GM23338 (cell line): ENCODE measurements around the gene SMOC1.

Experiments
- CREB1 ChIP-seq: fragments of 250-450 bp; sonication (Bioruptor Pico); IDR thresholded peaks from 2 replicates; pipeline ENCODE4 v1.5.0; 2020; ENCODE audit warnings: low read depth, mild to moderate bottlenecking, moderate library complexity
- EZH2 ChIP-seq: fragments of 200-600 bp; sonication (generic); IDR thresholded peaks from one replicate; pipeline ENCODE4 v1.8.0; 2017; ENCODE audit warnings: antibody characterized with exemption, mild to moderate bottlenecking, low read depth; ENCODE audit not compliant: unreplicated experiment
- EZH2phosphoT487 ChIP-seq: fragments of 200-600 bp; sonication (generic); IDR thresholded peaks from one replicate; pipeline ENCODE4 v1.8.1; 2018; ENCODE audit warnings: antibody characterized with exemption; ENCODE audit not compliant: unreplicated experiment
- JUNB ChIP-seq: IDR thresholded peaks from one replicate; pipeline ENCODE4 v1.6.1; 2016; ENCODE audit warnings: antibody characterized with exemption; ENCODE audit not compliant: unreplicated experiment
- NANOG ChIP-seq: IDR thresholded peaks from 2 replicates; pipeline ENCODE4 v1.6.1; 2016; ENCODE audit warnings: antibody characterized with exemption, borderline replicate concordance
- POLR2AphosphoS5 ChIP-seq: IDR thresholded peaks from 2 replicates; pipeline ENCODE4 v1.6.1; 2016; ENCODE audit warnings: antibody characterized with exemption, low read depth
- STAT1 ChIP-seq: IDR thresholded peaks from one replicate; pipeline ENCODE4 v1.6.1; 2016; ENCODE audit warnings: antibody characterized with exemption; ENCODE audit not compliant: unreplicated experiment
- TF ChIP-seq, protein P1 (sequence below), 2 experiments: fragments of 200-600 bp in 1 of 2; sonication (generic) in 1 of 2; conservative IDR thresholded peaks; 2 replicates each; pipeline versions ENCODE4 v1.5.1 to v1.6.1; 2016 to 2017; ENCODE audit warnings: antibody characterized with exemption in 2 of 2, low read depth in 2 of 2, mild to moderate bottlenecking in 2 of 2, moderate library complexity in 1 of 2
- TF ChIP-seq, protein P2 (sequence below): IDR thresholded peaks from one replicate; pipeline ENCODE4 v1.6.1; 2018; ENCODE audit warnings: antibody characterized with exemption; ENCODE audit not compliant: unreplicated experiment
- TF ChIP-seq, protein P3 (sequence below): fragments of 250-450 bp; sonication (Bioruptor Pico); IDR thresholded peaks from 2 replicates; pipeline ENCODE4 v1.5.0; 2020; ENCODE audit warnings: mild to moderate bottlenecking, moderate library complexity

DNA sequence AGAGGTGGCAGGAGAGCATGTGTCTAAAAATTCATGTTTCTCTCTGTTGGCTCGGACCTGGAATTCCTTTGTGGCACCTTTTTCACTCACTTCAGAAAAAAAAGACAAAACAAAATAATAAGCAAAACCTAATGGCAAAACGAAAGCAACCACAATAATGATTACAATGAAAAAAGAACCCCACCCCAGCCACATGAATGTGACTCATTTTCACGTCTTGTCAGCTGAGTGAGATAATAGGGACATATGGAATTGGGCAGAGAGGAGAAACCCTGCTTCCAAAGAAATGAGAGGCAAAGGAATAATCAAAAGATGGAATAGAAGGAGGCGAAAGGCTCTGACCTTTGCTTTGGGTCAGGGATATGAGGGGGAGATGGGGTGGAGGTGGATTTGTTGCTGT lies 166.1 kb downstream of the SMOC1 start:
- TF ChIP-seq, protein P1, sequence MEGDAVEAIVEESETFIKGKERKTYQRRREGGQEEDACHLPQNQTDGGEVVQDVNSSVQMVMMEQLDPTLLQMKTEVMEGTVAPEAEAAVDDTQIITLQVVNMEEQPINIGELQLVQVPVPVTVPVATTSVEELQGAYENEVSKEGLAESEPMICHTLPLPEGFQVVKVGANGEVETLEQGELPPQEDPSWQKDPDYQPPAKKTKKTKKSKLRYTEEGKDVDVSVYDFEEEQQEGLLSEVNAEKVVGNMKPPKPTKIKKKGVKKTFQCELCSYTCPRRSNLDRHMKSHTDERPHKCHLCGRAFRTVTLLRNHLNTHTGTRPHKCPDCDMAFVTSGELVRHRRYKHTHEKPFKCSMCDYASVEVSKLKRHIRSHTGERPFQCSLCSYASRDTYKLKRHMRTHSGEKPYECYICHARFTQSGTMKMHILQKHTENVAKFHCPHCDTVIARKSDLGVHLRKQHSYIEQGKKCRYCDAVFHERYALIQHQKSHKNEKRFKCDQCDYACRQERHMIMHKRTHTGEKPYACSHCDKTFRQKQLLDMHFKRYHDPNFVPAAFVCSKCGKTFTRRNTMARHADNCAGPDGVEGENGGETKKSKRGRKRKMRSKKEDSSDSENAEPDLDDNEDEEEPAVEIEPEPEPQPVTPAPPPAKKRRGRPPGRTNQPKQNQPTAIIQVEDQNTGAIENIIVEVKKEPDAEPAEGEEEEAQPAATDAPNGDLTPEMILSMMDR (conservative IDR thresholded peaks at IDR 0.05; ENCODE audit: low read depth in 2 of 2), result no peak
- TF ChIP-seq EZH2phosphoT487, result no peak
- TF ChIP-seq NANOG, result no peak
- no peak for TF ChIP-seq POLR2AphosphoS5
- TF ChIP-seq EZH2, result no peak
- TF ChIP-seq, protein P2, sequence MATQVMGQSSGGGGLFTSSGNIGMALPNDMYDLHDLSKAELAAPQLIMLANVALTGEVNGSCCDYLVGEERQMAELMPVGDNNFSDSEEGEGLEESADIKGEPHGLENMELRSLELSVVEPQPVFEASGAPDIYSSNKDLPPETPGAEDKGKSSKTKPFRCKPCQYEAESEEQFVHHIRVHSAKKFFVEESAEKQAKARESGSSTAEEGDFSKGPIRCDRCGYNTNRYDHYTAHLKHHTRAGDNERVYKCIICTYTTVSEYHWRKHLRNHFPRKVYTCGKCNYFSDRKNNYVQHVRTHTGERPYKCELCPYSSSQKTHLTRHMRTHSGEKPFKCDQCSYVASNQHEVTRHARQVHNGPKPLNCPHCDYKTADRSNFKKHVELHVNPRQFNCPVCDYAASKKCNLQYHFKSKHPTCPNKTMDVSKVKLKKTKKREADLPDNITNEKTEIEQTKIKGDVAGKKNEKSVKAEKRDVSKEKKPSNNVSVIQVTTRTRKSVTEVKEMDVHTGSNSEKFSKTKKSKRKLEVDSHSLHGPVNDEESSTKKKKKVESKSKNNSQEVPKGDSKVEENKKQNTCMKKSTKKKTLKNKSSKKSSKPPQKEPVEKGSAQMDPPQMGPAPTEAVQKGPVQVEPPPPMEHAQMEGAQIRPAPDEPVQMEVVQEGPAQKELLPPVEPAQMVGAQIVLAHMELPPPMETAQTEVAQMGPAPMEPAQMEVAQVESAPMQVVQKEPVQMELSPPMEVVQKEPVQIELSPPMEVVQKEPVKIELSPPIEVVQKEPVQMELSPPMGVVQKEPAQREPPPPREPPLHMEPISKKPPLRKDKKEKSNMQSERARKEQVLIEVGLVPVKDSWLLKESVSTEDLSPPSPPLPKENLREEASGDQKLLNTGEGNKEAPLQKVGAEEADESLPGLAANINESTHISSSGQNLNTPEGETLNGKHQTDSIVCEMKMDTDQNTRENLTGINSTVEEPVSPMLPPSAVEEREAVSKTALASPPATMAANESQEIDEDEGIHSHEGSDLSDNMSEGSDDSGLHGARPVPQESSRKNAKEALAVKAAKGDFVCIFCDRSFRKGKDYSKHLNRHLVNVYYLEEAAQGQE, result no peak
- no peak for TF ChIP-seq CREB1 (CRISPR knock-in tag)
- TF ChIP-seq STAT1, result no peak
- TF ChIP-seq, protein P3, sequence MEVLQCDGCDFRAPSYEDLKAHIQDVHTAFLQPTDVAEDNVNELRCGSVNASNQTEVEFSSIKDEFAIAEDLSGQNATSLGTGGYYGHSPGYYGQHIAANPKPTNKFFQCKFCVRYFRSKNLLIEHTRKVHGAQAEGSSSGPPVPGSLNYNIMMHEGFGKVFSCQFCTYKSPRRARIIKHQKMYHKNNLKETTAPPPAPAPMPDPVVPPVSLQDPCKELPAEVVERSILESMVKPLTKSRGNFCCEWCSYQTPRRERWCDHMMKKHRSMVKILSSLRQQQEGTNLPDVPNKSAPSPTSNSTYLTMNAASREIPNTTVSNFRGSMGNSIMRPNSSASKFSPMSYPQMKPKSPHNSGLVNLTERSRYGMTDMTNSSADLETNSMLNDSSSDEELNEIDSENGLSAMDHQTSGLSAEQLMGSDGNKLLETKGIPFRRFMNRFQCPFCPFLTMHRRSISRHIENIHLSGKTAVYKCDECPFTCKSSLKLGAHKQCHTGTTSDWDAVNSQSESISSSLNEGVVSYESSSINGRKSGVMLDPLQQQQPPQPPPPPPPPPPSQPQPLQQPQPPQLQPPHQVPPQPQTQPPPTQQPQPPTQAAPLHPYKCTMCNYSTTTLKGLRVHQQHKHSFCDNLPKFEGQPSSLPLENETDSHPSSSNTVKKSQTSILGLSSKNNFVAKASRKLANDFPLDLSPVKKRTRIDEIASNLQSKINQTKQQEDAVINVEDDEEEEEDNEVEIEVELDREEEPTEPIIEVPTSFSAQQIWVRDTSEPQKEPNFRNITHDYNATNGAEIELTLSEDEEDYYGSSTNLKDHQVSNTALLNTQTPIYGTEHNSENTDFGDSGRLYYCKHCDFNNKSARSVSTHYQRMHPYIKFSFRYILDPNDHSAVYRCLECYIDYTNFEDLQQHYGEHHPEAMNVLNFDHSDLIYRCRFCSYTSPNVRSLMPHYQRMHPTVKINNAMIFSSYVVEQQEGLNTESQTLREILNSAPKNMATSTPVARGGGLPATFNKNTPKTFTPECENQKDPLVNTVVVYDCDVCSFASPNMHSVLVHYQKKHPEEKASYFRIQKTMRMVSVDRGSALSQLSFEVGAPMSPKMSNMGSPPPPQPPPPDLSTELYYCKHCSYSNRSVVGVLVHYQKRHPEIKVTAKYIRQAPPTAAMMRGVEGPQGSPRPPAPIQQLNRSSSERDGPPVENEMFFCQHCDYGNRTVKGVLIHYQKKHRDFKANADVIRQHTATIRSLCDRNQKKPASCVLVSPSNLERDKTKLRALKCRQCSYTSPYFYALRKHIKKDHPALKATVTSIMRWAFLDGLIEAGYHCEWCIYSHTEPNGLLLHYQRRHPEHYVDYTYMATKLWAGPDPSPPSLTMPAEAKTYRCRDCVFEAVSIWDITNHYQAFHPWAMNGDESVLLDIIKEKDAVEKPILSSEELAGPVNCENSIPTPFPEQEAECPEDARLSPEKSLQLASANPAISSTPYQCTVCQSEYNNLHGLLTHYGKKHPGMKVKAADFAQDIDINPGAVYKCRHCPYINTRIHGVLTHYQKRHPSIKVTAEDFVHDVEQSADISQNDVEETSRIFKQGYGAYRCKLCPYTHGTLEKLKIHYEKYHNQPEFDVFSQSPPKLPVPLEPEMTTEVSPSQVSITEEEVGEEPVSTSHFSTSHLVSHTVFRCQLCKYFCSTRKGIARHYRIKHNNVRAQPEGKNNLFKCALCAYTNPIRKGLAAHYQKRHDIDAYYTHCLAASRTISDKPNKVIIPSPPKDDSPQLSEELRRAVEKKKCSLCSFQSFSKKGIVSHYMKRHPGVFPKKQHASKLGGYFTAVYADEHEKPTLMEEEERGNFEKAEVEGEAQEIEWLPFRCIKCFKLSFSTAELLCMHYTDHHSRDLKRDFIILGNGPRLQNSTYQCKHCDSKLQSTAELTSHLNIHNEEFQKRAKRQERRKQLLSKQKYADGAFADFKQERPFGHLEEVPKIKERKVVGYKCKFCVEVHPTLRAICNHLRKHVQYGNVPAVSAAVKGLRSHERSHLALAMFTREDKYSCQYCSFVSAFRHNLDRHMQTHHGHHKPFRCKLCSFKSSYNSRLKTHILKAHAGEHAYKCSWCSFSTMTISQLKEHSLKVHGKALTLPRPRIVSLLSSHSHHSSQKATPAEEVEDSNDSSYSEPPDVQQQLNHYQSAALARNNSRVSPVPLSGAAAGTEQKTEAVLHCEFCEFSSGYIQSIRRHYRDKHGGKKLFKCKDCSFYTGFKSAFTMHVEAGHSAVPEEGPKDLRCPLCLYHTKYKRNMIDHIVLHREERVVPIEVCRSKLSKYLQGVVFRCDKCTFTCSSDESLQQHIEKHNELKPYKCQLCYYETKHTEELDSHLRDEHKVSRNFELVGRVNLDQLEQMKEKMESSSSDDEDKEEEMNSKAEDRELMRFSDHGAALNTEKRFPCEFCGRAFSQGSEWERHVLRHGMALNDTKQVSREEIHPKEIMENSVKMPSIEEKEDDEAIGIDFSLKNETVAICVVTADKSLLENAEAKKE (CRISPR knock-in tag), result no peak
- no peak for TF ChIP-seq JUNB
